IMR-90 (cell line): Measurements from ENCODE around the gene OR1L6. TPM values are rescaled to one million over a fixed set of nuclear protein-coding genes. Genes with fewer than 3 reads are reported as not detected.

ENCODE experiments used
- ATAC-seq: fragments of 200-7000 bp; cut with Tn5 transposase; 2 replicates; pipeline ENCODE4 v1.9.1; 2020; ENCODE audit warnings: low read depth, mild to moderate bottlenecking, moderate library complexity
- BruUV-seq: library from RNA; stranded (reverse); fragments of 400-500 nt; replicated peaks from 2 replicates; lab custom pipeline; 2021; lab: Mats Ljungman, UMichigan
- CTCF ChIA-PET: fragments of 300-600 bp; formaldehyde crosslinking; extraction: SDS; loops from one replicate; lab custom pipeline; 2021; ENCODE audit warnings: antibody characterized with exemption; lab: Yijun Ruan, JAX
- POLR2A ChIA-PET: fragments of 300-600 bp; sonication (Branson Sonifier 250); formaldehyde crosslinking; loops from one replicate; lab custom pipeline; 2022; ENCODE audit warnings: antibody characterized with exemption; ENCODE audit not compliant: unreplicated experiment; lab: Charles Lee
- DNase-seq: peaks from one replicate; pipeline ENCODE4 v3.0.0; 2013
- H2AFZ ChIP-seq: replicated peaks from 2 replicates; pipeline ENCODE3; 2013; ENCODE audit warnings: low read length, mild to moderate bottlenecking; ENCODE audit not compliant: poor library complexity
- H2AK5ac ChIP-seq: 2 replicates; pipeline ENCODE4 v1.6.1; 2013; ENCODE audit warnings: low read depth, low read length, inconsistent platforms
- H2AK9ac ChIP-seq: replicated peaks from 2 replicates; pipeline ENCODE3; 2013; ENCODE audit warnings: mild to moderate bottlenecking, low read depth, low read length, moderate library complexity; ENCODE audit not compliant: poor library complexity
- H2BK120ac ChIP-seq: 2 replicates; pipeline ENCODE4 v1.6.1; 2013; ENCODE audit warnings: low read depth, low read length, inconsistent platforms
- H2BK15ac ChIP-seq: 3 replicates; pipeline ENCODE4 v1.6.1; 2013; ENCODE audit warnings: low read depth, low read length, inconsistent platforms
- H2BK20ac ChIP-seq: 2 replicates; pipeline ENCODE4 v1.6.1; 2013; ENCODE audit warnings: low read depth, mild to moderate bottlenecking, inconsistent platforms, low read length, moderate library complexity
- H2BK5ac ChIP-seq: 2 replicates; pipeline ENCODE4 v1.6.1; 2013; ENCODE audit warnings: mild to moderate bottlenecking, low read depth, low read length, inconsistent platforms; ENCODE audit not compliant: poor library complexity, severe bottlenecking
- H3K14ac ChIP-seq: replicated peaks from 2 replicates; pipeline ENCODE4 v1.6.1; 2013; ENCODE audit warnings: low read depth, low read length, inconsistent platforms
- H3K18ac ChIP-seq: 2 replicates; pipeline ENCODE4 v1.6.1; 2013; ENCODE audit warnings: low read depth, low read length, control low read depth
- H3K23ac ChIP-seq: 2 replicates; pipeline ENCODE4 v1.6.1; 2013; ENCODE audit warnings: low read depth, low read length, inconsistent platforms
- H3K27ac ChIP-seq: 2 replicates; pipeline ENCODE4 v1.5.1; 2013; ENCODE audit warnings: mild to moderate bottlenecking, control low read depth, low read length; ENCODE audit not compliant: insufficient read depth
- H3K27me3 ChIP-seq: 2 replicates; pipeline ENCODE4 v1.6.1; 2013; ENCODE audit warnings: low read length; ENCODE audit not compliant: control insufficient read depth, insufficient read depth
- H3K36me3 ChIP-seq: 2 replicates; pipeline ENCODE4 v1.6.1; 2013; ENCODE audit warnings: low read length, mixed read lengths; ENCODE audit not compliant: control insufficient read depth, insufficient read depth
- H3K4ac ChIP-seq: 2 replicates; pipeline ENCODE4 v1.6.1; 2013; ENCODE audit warnings: low read depth, low read length, inconsistent platforms
- H3K4me1 ChIP-seq: 2 replicates; pipeline ENCODE4 v1.6.1; 2013; ENCODE audit warnings: low read length, mixed read lengths; ENCODE audit not compliant: control insufficient read depth, insufficient read depth
- H3K4me2 ChIP-seq: 2 replicates; pipeline ENCODE4 v1.6.1; 2013; ENCODE audit warnings: low read depth, mild to moderate bottlenecking, control low read depth, low read length, moderate library complexity
- H3K4me3 ChIP-seq: 2 replicates; pipeline ENCODE4 v1.5.1; 2013; ENCODE audit warnings: low read depth, mild to moderate bottlenecking, control low read depth, low read length, moderate library complexity; ENCODE audit not compliant: insufficient read depth
- H3K56ac ChIP-seq: 2 replicates; pipeline ENCODE4 v1.6.1; 2013; ENCODE audit warnings: low read length, inconsistent platforms; ENCODE audit not compliant: insufficient read depth; ENCODE audit errors: extremely low read depth
- H3K79me1 ChIP-seq, 2 experiments: 2 replicates each; pipeline ENCODE4 v1.6.1; 2013; ENCODE audit warnings: low read length in 2 of 2, inconsistent platforms in 1 of 2, low read depth in 1 of 2
- H3K9ac ChIP-seq: 2 replicates; pipeline ENCODE4 v1.6.1; 2013; ENCODE audit warnings: low read depth, low read length, control low read depth
- H3K9me1 ChIP-seq: 2 replicates; pipeline ENCODE4 v1.6.1; 2013; ENCODE audit warnings: low read length, inconsistent platforms; ENCODE audit not compliant: insufficient read depth
- H3K9me3 ChIP-seq: 2 replicates; pipeline ENCODE4 v1.6.1; 2013; ENCODE audit warnings: low read length; ENCODE audit not compliant: control insufficient read depth, insufficient read depth
- H4K20me1 ChIP-seq: 2 replicates; pipeline ENCODE4 v1.6.1; 2013; ENCODE audit warnings: low read length, inconsistent platforms; ENCODE audit not compliant: insufficient read depth
- H4K5ac ChIP-seq: 2 replicates; pipeline ENCODE4 v1.6.1; 2013; ENCODE audit warnings: mild to moderate bottlenecking, low read depth, low read length, control low read depth
- H4K8ac ChIP-seq, 2 experiments: 2 replicates each; pipeline ENCODE4 v1.6.1; 2013; ENCODE audit warnings: low read depth in 2 of 2, low read length in 2 of 2, control low read depth in 1 of 2, inconsistent platforms in 1 of 2
- H4K91ac ChIP-seq: 2 replicates; pipeline ENCODE4 v1.6.1; 2013; ENCODE audit warnings: low read depth, low read length, inconsistent platforms; ENCODE audit not compliant: insufficient read depth
- BHLHE40 ChIP-seq: fragments of 150-350 bp; IDR thresholded peaks from 2 replicates; pipeline ENCODE4 v1.6.1; 2016; ENCODE audit warnings: mild to moderate bottlenecking, low read depth, low read length
- CEBPB ChIP-seq: IDR thresholded peaks from 2 replicates; pipeline ENCODE4 v1.6.1; 2012; ENCODE audit warnings: low read depth, low read length, improper control_type of control experiment
- FOS ChIP-seq: fragments of 150-350 bp; IDR thresholded peaks from 2 replicates; pipeline ENCODE4 v1.6.1; 2016; ENCODE audit warnings: low read depth, low read length
- MAZ ChIP-seq: IDR thresholded peaks from 2 replicates; pipeline ENCODE4 v1.6.1; 2012; ENCODE audit warnings: low read depth, mild to moderate bottlenecking, low read length, improper control_type of control experiment, moderate library complexity, borderline replicate concordance
- MXI1 ChIP-seq: IDR thresholded peaks from 2 replicates; pipeline ENCODE4 v1.6.1; 2012; ENCODE audit warnings: low read depth, mild to moderate bottlenecking, low read length, moderate library complexity, borderline replicate concordance
- RAD21 ChIP-seq: IDR thresholded peaks from 2 replicates; pipeline ENCODE4 v1.6.1; 2012; ENCODE audit warnings: low read length, improper control_type of control experiment
- RCOR1 ChIP-seq: IDR thresholded peaks from 2 replicates; pipeline ENCODE4 v1.6.1; 2012; ENCODE audit warnings: mild to moderate bottlenecking, low read length, improper control_type of control experiment; ENCODE audit not compliant: insufficient replicate concordance
- SMC3 ChIP-seq: fragments of 150-350 bp; IDR thresholded peaks from 2 replicates; pipeline ENCODE4 v1.6.1; 2016; ENCODE audit warnings: low read depth, mild to moderate bottlenecking, antibody characterized with exemption, low read length, moderate library complexity
- WGBS, 2 experiments: methylation state at CpG; one replicate each; pipeline versions ENCODE4 v1.1.5 to v1.1.7; 2013; ENCODE audit warnings: missing lambda C conversion rate in 2 of 2; ENCODE audit not compliant: insufficient read length in 1 of 2; ENCODE audit errors: extremely low coverage in 2 of 2; 5-methylcytosine and 5-hydroxymethylcytosine counted together
- dilution Hi-C: fragments of 300-500 bp; cut with HindIII; formaldehyde crosslinking; loops from one replicate; pipeline ENCODE4 v1.14.3; 2018; ENCODE audit warnings: low sequenced_read_pairs; ENCODE audit not compliant: unreplicated experiment
- in situ Hi-C: fragments of 300-500 bp; cut with MboI; formaldehyde crosslinking; loops from 3 replicates; pipeline ENCODE4 v1.14.3; 2019; ENCODE audit warnings: low sequenced_read_pairs, inconsistent platforms, mixed read lengths
- intact Hi-C: fragments of 100-400 bp; cut with micrococcal nuclease; formaldehyde crosslinking; loops from 2 replicates; pipeline ENCODE4 v1.10.0; 2022
- polyA plus RNA-seq, 3 experiments: library from polyadenylated mRNA; depleted of rRNA; stranded (reverse); fragments of >200 nt; gene quantifications; 2 replicates each; pipeline ENCODE4 v1.2.3, GENCODE V29; 2012; ENCODE audit warnings: low replicate concordance in 1 of 3
- total RNA-seq: library from RNA; depleted of rRNA; stranded (reverse); fragments of >200 nt; gene quantifications from 2 replicates; pipeline ENCODE4 v1.2.3, GENCODE V29; 2012
- TF ChIP-seq, protein P1 (sequence below): fragments of 150-350 bp; IDR thresholded peaks from 2 replicates; pipeline ENCODE4 v1.6.1; 2016; ENCODE audit warnings: low read depth, mild to moderate bottlenecking, low read length, moderate library complexity, borderline replicate concordance

Gene OR1L6
- total and polyA plus RNA-seq, 2 of the 4 experiments (the other 2 are of a cell fraction) = not detected

DNA sequence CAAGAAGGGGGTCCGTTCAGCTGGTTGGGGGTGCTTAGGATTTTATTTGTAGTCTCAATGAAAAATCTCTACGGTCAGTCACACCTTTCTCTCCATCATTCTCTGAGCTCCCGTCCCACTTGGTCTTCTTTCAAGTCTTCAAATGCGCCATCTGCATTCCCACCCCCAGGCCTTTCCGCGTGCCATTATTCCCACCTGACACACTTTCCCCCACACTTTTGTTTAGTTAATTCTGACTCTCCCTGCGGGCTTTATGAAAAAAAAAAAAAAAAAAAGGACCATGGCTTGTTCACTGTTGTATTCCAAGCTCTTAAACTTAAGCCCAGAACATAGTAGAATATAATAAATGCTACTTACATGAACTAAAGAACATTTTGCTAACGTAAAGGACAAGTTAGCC, 34.9 kb downstream of the OR1L6 start:
- H2BK20ac ChIP-seq = peak overlapping the region; percentile 97
- CTCF ChIA-PET = no interaction called here
- dilution Hi-C loops (no loop called here), in situ Hi-C loops (no loop called here), intact Hi-C loops (no loop called here)
- H3K4me3 ChIP-seq = no peak overlapping the region
- peak overlapping the region; percentile 76; the same call in 1 of the 2 replicates for H3K27ac ChIP-seq
- peak overlapping the region; percentile 89 for H2AK5ac ChIP-seq
- H2AFZ ChIP-seq = no peak overlapping the region
- H3K36me3 ChIP-seq = no peaks in the 10 kb centered on the region
- H2BK120ac ChIP-seq = peak overlapping the region; percentile 97
- H3K18ac ChIP-seq = peak overlapping the region; percentile 78; the same call in 1 of the 2 replicates
- H3K56ac ChIP-seq = no peak overlapping the region
- BruUV-seq = no TSS peak
- no peaks in the 10 kb centered on the region; the same call in 1 of the 2 replicates for H3K9me3 ChIP-seq
- H4K5ac ChIP-seq = peak overlapping the region; percentile 70; the same call in 1 of the 2 replicates
- H4K91ac ChIP-seq = peak overlapping the region; percentile 94
- no peaks in the 10 kb centered on the region for H3K79me1 ChIP-seq
- no peak overlapping the region for H2AK9ac ChIP-seq
- peak overlapping the region; percentile 85 to 94 for H4K8ac ChIP-seq
- WGBS, 2 experiments = 80% methylated on average over 3 of the region's 8 CpGs; no CpG with 5 or more reads in 1 of the 2 experiments
- TF ChIP-seq RAD21 = no peak
- no peak for TF ChIP-seq RCOR1
- TF ChIP-seq FOS = no peak
- TF ChIP-seq BHLHE40 = no peak
- no peak for TF ChIP-seq SMC3
- TF ChIP-seq, protein P1, sequence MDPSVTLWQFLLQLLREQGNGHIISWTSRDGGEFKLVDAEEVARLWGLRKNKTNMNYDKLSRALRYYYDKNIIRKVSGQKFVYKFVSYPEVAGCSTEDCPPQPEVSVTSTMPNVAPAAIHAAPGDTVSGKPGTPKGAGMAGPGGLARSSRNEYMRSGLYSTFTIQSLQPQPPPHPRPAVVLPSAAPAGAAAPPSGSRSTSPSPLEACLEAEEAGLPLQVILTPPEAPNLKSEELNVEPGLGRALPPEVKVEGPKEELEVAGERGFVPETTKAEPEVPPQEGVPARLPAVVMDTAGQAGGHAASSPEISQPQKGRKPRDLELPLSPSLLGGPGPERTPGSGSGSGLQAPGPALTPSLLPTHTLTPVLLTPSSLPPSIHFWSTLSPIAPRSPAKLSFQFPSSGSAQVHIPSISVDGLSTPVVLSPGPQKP = no peak
- no peak for TF ChIP-seq MAZ
- no peak for TF ChIP-seq MXI1
- no peak for TF ChIP-seq CEBPB
- ATAC-seq (no peak), DNase-seq (no peak)
- H2BK15ac ChIP-seq = peak overlapping the region; percentile 65; the same call in 2 of the 3 replicates
- no peak overlapping the region for H3K4me2 ChIP-seq
- H3K4ac ChIP-seq = peak overlapping the region; percentile 97
- no peaks in the 10 kb centered on the region for H4K20me1 ChIP-seq
- H3K9me1 ChIP-seq = peaks cover 21% of the 10 kb centered on the region
- no peak overlapping the region for H3K23ac ChIP-seq
- H2BK5ac ChIP-seq = peak overlapping the region; percentile 83
- H3K9ac ChIP-seq = no peak overlapping the region
- POLR2A ChIA-PET = no interaction called here
- H3K14ac ChIP-seq = peak overlapping the region; percentile 85; the same call in 1 of the 2 replicates
- H3K4me1 ChIP-seq = peaks cover 20% of the 10 kb centered on the region
- no peaks in the 10 kb centered on the region for H3K27me3 ChIP-seq
